ENCODE measurements around the gene LRRC25.

The LRRC25 gene

GRCh38 chr19:18435842-18436670 lies 38.6 kb upstream of the LRRC25 start:
- no peak for DNase-seq

GRCh38 chr19:18435178-18435841 lies 37.9 kb upstream of the LRRC25 start:
- no peak for DNase-seq

- no peak for DNase-seq
Observed at GRCh38 chr19:18434411-18435175, 37.2 kb upstream of the LRRC25 start.

GRCh38 chr19:18433735-18434398 lies 36.4 kb upstream of the LRRC25 start:
- no peak for DNase-seq

GRCh38 chr19:18433015-18433691 lies 35.7 kb upstream of the LRRC25 start:
- peak; percentile 48 to 57 for DNase-seq

GRCh38 chr19:18432275-18433014 lies 35.0 kb upstream of the LRRC25 start:
- DNase-seq = no peak

- no peak for DNase-seq
Observed at GRCh38 chr19:18431351-18432197, 34.2 kb upstream of the LRRC25 start.

GRCh38 chr19:18430417-18431144 lies 33.2 kb upstream of the LRRC25 start:
- no peak for DNase-seq

GRCh38 chr19:18429717-18430416 lies 32.4 kb upstream of the LRRC25 start:
- no peak for DNase-seq

GRCh38 chr19:18428787-18429674 lies 31.6 kb upstream of the LRRC25 start:
- peak; percentile 56 to 63 for DNase-seq

- DNase-seq = no peak
Observed at GRCh38 chr19:18428173-18428786, 30.9 kb upstream of the LRRC25 start.

- no peak for DNase-seq
Observed at GRCh38 chr19:18427743-18428113, 30.3 kb upstream of the LRRC25 start.

- no peak for DNase-seq
Observed at GRCh38 chr19:18427080-18427742, 29.8 kb upstream of the LRRC25 start.

- no peak for DNase-seq
Observed at GRCh38 chr19:18426416-18426767, 29.0 kb upstream of the LRRC25 start.

- no peak for DNase-seq
Observed at GRCh38 chr19:18425515-18426415, 28.3 kb upstream of the LRRC25 start.

GRCh38 chr19:18424890-18425514 lies 27.6 kb upstream of the LRRC25 start:
- DNase-seq = no peak
